ENCODE data around the gene PNPLA3.

The PNPLA3 gene

GRCh38 chr22:43994416-43994815 lies 70.8 kb downstream of the PNPLA3 start:
- no peak for DNase-seq (ENCODE audit: low read depth)

- no peak for DNase-seq (ENCODE audit: low read depth)
Measured at GRCh38 chr22:43995057-43995685, 71.6 kb downstream of the PNPLA3 start.

- no peak for DNase-seq (ENCODE audit: low read depth)
Measured at GRCh38 chr22:43995798-43996169, 72.2 kb downstream of the PNPLA3 start.

GRCh38 chr22:43996170-43996980 lies 72.8 kb downstream of the PNPLA3 start:
- peak; percentile 53 for DNase-seq (ENCODE audit: low read depth)

- DNase-seq (ENCODE audit: low read depth): no peak
Measured at GRCh38 chr22:43996981-43997265, 73.3 kb downstream of the PNPLA3 start.
